H9 (cell line): ENCODE data around the gene ASCC3. TPM values are rescaled to one million over a fixed set of nuclear protein-coding genes. Genes with fewer than 3 reads are reported as not detected.

Source experiments
- DNase-seq: peaks from one replicate; pipeline ENCODE4 v3.0.0-alpha.2; 2017
- H2AFZ ChIP-seq: one replicate; pipeline ENCODE4 v1.6.1; 2013; ENCODE audit warnings: mild to moderate bottlenecking, low read length, control low read depth, moderate library complexity
- H2AK5ac ChIP-seq: 2 replicates; pipeline ENCODE4 v1.6.1; 2013; ENCODE audit warnings: low read length, control low read depth, mixed read lengths; ENCODE audit not compliant: insufficient read length
- H2BK120ac ChIP-seq: one replicate; pipeline ENCODE4 v1.6.1; 2013; ENCODE audit warnings: low read depth, mild to moderate bottlenecking, low read length, control low read depth, inconsistent platforms; ENCODE audit not compliant: poor library complexity, severe bottlenecking
- H2BK12ac ChIP-seq: 2 replicates; pipeline ENCODE4 v1.6.1; 2013; ENCODE audit warnings: low read length, control low read depth, mixed read lengths, low read depth; ENCODE audit not compliant: insufficient read length
- H2BK15ac ChIP-seq: 2 replicates; pipeline ENCODE4 v1.6.1; 2013; ENCODE audit warnings: low read depth, low read length, control low read depth
- H2BK20ac ChIP-seq: one replicate; pipeline ENCODE4 v1.6.1; 2013; ENCODE audit warnings: low read depth, mild to moderate bottlenecking, low read length, control low read depth, inconsistent platforms; ENCODE audit not compliant: poor library complexity, severe bottlenecking
- H2BK5ac ChIP-seq: 2 replicates; pipeline ENCODE4 v1.6.1; 2013; ENCODE audit warnings: low read length, control low read depth, mixed read lengths; ENCODE audit not compliant: insufficient read length
- H3K14ac ChIP-seq: 2 replicates; pipeline ENCODE4 v1.6.1; 2013; ENCODE audit warnings: low read length, control low read depth; ENCODE audit not compliant: insufficient read depth
- H3K18ac ChIP-seq: 2 replicates; pipeline ENCODE4 v1.6.1; 2013; ENCODE audit warnings: low read depth, mild to moderate bottlenecking, mixed read lengths, low read length, control low read depth; ENCODE audit not compliant: insufficient read length
- H3K23ac ChIP-seq: 2 replicates; pipeline ENCODE4 v1.6.1; 2013; ENCODE audit warnings: low read length, control low read depth, mixed read lengths, low read depth; ENCODE audit not compliant: insufficient read length
- H3K23me2 ChIP-seq: 2 replicates; pipeline ENCODE4 v1.6.1; 2013; ENCODE audit warnings: low read depth, mild to moderate bottlenecking, mixed read lengths, low read length, control low read depth; ENCODE audit not compliant: insufficient read length, poor library complexity, severe bottlenecking
- H3K27ac ChIP-seq: 2 replicates; pipeline ENCODE4 v1.5.1; 2013; ENCODE audit warnings: low read length, control low read depth, mixed read lengths, low read depth; ENCODE audit not compliant: insufficient read length
- H3K27me3 ChIP-seq: 2 replicates; pipeline ENCODE4 v1.6.1; 2013; ENCODE audit warnings: low read length, control low read depth, inconsistent platforms; ENCODE audit not compliant: insufficient read depth
- H3K4ac ChIP-seq: 2 replicates; pipeline ENCODE4 v1.6.1; 2013; ENCODE audit warnings: low read depth, mild to moderate bottlenecking, control low read depth, inconsistent platforms, low read length, moderate library complexity
- H3K4me1 ChIP-seq: 2 replicates; pipeline ENCODE4 v1.6.1; 2013; ENCODE audit warnings: low read length, control low read depth, inconsistent platforms; ENCODE audit not compliant: insufficient read depth
- H3K4me2 ChIP-seq: 2 replicates; pipeline ENCODE4 v1.6.1; 2013; ENCODE audit warnings: low read length, control low read depth, mixed read lengths; ENCODE audit not compliant: insufficient read length, insufficient read depth
- H3K56ac ChIP-seq: 2 replicates; pipeline ENCODE4 v1.6.1; 2013; ENCODE audit warnings: low read depth, mild to moderate bottlenecking, mixed read lengths, low read length, control low read depth; ENCODE audit not compliant: insufficient read length
- H3K79me1 ChIP-seq: 2 replicates; pipeline ENCODE4 v1.6.1; 2013; ENCODE audit warnings: low read depth, mild to moderate bottlenecking, moderate library complexity, low read length, control low read depth, inconsistent platforms; ENCODE audit not compliant: insufficient read depth, poor library complexity, severe bottlenecking
- H3K79me2 ChIP-seq: 2 replicates; pipeline ENCODE4 v1.6.1; 2013; ENCODE audit warnings: low read length, control low read depth, inconsistent platforms; ENCODE audit not compliant: insufficient read depth
- H3K9ac ChIP-seq: 2 replicates; pipeline ENCODE4 v1.6.1; 2013; ENCODE audit warnings: low read length, control low read depth, mixed read lengths; ENCODE audit not compliant: insufficient read length; ENCODE audit errors: extremely low read depth
- H3K9me3 ChIP-seq: one replicate; pipeline ENCODE4 v1.6.1; 2013; ENCODE audit warnings: low read depth, low read length, inconsistent platforms; ENCODE audit not compliant: control insufficient read depth
- H3T11ph ChIP-seq: one replicate; pipeline ENCODE4 v1.6.1; 2013; ENCODE audit warnings: mild to moderate bottlenecking, low read length, control low read depth, inconsistent platforms
- H4K20me1 ChIP-seq: one replicate; pipeline ENCODE4 v1.6.1; 2013; ENCODE audit not compliant: control insufficient read depth, insufficient read length, insufficient read depth
- H4K5ac ChIP-seq: 2 replicates; pipeline ENCODE4 v1.6.1; 2013; ENCODE audit warnings: low read depth, mild to moderate bottlenecking, mixed read lengths, low read length, control low read depth; ENCODE audit not compliant: insufficient read length
- H4K8ac ChIP-seq: replicated peaks from 2 replicates; pipeline ENCODE4 v1.6.1; 2013; ENCODE audit warnings: low read length, control low read depth, mixed read lengths, low read depth; ENCODE audit not compliant: insufficient read length
- H4K91ac ChIP-seq: 2 replicates; pipeline ENCODE4 v1.6.1; 2013; ENCODE audit warnings: low read depth, mild to moderate bottlenecking, moderate library complexity, mixed read lengths, low read length, control low read depth; ENCODE audit not compliant: insufficient read length
- H3K27ac Mint-ChIP-seq, 3 experiments: 2 replicates in 2 of 3; 3 replicates in 1 of 3; pipeline ENCODE4 v1.8.0; 2020 to 2021; ENCODE audit warnings: mixed read lengths in 3 of 3, mild to moderate bottlenecking in 1 of 3, moderate library complexity in 1 of 3
- H3K27me3 Mint-ChIP-seq: 2 replicates; pipeline ENCODE4 v1.8.0; 2021; ENCODE audit warnings: low read depth, mild to moderate bottlenecking, moderate library complexity, mixed read lengths
- H3K36me3 Mint-ChIP-seq, 3 experiments: 2 replicates in 2 of 3; 3 replicates in 1 of 3; pipeline ENCODE4 v1.8.0; 2020 to 2021; ENCODE audit warnings: low read depth in 3 of 3, mixed read lengths in 3 of 3; ENCODE audit not compliant: insufficient read depth in 1 of 3
- H3K4me1 Mint-ChIP-seq, 2 experiments: 2 replicates each; pipeline ENCODE4 v1.8.0; 2020; ENCODE audit warnings: mixed read lengths in 2 of 2
- H3K4me3 Mint-ChIP-seq, 2 experiments: 2 replicates in 1 of 2; 3 replicates in 1 of 2; pipeline ENCODE4 v1.8.0; 2020 to 2021; ENCODE audit warnings: mild to moderate bottlenecking in 2 of 2, mixed read lengths in 2 of 2, moderate library complexity in 1 of 2
- H3K9me3 Mint-ChIP-seq, 2 experiments: 2 replicates in 1 of 2; 3 replicates in 1 of 2; pipeline ENCODE4 v1.8.0; 2020; ENCODE audit warnings: mild to moderate bottlenecking in 2 of 2, mixed read lengths in 2 of 2, moderate library complexity in 1 of 2
- total RNA-seq: library from RNA; stranded (reverse); gene quantifications from 2 replicates; pipeline ENCODE4 v1.2.1, GENCODE V29; 2021
- TF ChIP-seq, protein P1 (sequence below): fragments of 200-600 bp; sonication (generic); conservative IDR thresholded peaks from 3 replicates; pipeline ENCODE4 v1.8.0; 2021; ENCODE audit warnings: antibody characterized with exemption, mild to moderate bottlenecking

The ASCC3 gene
- total RNA-seq, 1 experiment from 2014 or later, result 63.8 TPM

- Histone ChIP-seq H2BK20ac (no peak overlapping the region), H3K79me1 (no peaks in the 10 kb centered on the region), H2BK12ac (no peak overlapping the region), H3K79me2 (no peaks in the 10 kb centered on the region), H3K4ac (no peak overlapping the region), H3T11ph (no peak overlapping the region), H3K18ac (no peak overlapping the region), H4K91ac (no peak overlapping the region), H3K4me2 (no peak overlapping the region), H3K27me3 (no peaks in the 10 kb centered on the region), H4K20me1 (no peaks in the 10 kb centered on the region), H3K23me2 (no peaks in the 10 kb centered on the region), H2BK15ac (no peak overlapping the region), H4K8ac (no peak overlapping the region), H3K14ac (no peak overlapping the region), H3K9me3 (no peaks in the 10 kb centered on the region), H3K4me1 (no peaks in the 10 kb centered on the region; the same call in 1 of the 2 replicates), H3K23ac (no peak overlapping the region), H2BK120ac (no peak overlapping the region), H3K9ac (no peak overlapping the region), H4K5ac (no peak overlapping the region), H2AFZ (no peak overlapping the region), H3K56ac (no peak overlapping the region), H3K27ac (no peak overlapping the region), H2AK5ac (no peak overlapping the region), H2BK5ac (no peak overlapping the region)
- Mint-ChIP-seq H3K4me3 (no peak overlapping the region), H3K27ac (peak overlapping the region in 1 of 3 experiments; percentile 21; a peak in 1 of 7 replicates), H3K4me1 (peaks cover 12% of the 10 kb centered on the region in 2 experiments), H3K27me3 (no peaks in the 10 kb centered on the region), H3K9me3 (no peaks in the 10 kb centered on the region), H3K36me3 (peaks cover 0 to 2% (median 2%) of the 10 kb centered on the region in 3 experiments; a peak in 4 of 7 replicates)
- no peak for DNase-seq
- TF ChIP-seq, protein P1, sequence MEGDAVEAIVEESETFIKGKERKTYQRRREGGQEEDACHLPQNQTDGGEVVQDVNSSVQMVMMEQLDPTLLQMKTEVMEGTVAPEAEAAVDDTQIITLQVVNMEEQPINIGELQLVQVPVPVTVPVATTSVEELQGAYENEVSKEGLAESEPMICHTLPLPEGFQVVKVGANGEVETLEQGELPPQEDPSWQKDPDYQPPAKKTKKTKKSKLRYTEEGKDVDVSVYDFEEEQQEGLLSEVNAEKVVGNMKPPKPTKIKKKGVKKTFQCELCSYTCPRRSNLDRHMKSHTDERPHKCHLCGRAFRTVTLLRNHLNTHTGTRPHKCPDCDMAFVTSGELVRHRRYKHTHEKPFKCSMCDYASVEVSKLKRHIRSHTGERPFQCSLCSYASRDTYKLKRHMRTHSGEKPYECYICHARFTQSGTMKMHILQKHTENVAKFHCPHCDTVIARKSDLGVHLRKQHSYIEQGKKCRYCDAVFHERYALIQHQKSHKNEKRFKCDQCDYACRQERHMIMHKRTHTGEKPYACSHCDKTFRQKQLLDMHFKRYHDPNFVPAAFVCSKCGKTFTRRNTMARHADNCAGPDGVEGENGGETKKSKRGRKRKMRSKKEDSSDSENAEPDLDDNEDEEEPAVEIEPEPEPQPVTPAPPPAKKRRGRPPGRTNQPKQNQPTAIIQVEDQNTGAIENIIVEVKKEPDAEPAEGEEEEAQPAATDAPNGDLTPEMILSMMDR, result no peak
Measured at GRCh38 chr6:100671740-100672139, 209.4 kb downstream of the ASCC3 start.
